HG03432 (cell line): Measurements from ENCODE around the gene VCX2.
"Not testable (repeated sequence)": the region's sequence is repeated elsewhere in the genome, so short reads cannot be mapped to it uniquely, and the experiment has no call there.

Source experiments
- ATAC-seq: cut with Tn5 transposase; IDR thresholded peaks from one replicate; pipeline ENCODE4 v1.9.1; 2021; ENCODE audit warnings: mild to moderate bottlenecking, moderate library complexity; ENCODE audit not compliant: unreplicated experiment

The VCX2 gene

GRCh38 chrX:8171169-8171568 lies at the start of gene VCX2:
TSS of gene VCX2 (minus strand) at chrX:8171267. CDS start at chrX:8170643, 624 bp downstream.
- not testable (repeated sequence) for ATAC-seq

GRCh38 chrX:8204943-8205342 lies 33.9 kb upstream of the VCX2 start:
- no peak for ATAC-seq

DNA sequence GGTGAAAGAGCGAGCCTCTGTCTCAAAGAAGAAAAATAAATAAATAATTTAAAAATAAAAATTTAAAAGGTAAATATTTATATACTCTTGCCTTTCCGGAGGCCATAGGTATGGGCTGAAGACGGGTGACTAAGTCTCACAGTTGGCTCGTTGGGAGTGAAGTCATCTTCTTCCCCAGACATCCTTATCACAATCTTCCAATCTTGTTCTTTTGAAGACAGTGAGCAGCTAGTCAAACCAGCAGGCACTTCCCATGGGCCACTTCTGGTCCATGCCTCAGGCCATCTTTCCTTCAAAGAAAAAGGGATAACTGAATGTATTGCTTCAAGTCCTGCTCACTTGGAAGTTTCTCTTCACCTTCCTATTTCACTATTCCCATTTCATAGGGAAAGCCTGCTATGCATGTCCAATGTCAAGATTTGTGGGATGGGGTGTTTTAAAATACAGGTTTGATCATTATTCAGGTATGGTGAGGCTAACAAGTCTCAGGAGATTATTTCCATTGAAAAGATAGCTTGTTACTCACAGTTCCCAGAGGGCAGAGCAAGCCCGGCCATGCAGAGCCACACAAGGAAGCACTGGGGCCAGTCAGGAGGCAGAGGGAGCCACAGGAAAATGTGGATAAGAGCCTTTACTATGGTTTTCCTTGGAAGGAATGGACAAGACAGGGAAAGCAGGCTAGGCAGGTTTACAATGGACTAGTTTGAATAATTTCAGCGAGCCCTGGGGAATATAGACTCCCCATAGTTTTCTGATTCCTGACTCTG lies 33.3 kb upstream of the VCX2 start:
- no peak for ATAC-seq

DNA sequence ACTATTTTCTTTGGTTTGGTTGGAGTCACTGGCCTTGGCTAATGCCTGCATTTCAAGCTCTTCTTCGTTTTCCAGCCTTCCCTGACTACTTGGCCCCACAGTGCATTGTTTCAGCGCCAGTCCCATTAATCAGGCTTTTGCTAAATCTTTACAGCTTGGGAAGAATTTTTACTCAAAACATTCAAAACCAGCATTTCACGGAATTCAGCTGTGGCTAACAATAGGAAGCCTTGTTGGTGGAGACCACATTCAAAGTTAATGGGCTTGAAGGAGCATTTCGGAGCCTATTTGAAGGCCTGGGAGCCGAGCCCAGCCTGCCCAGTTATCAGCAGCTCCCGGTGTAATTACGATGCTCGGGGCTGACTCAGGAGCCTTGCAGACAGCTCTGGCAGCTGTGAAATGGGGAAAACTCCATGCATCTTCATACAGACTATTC lies 30.8 kb upstream of the VCX2 start:
- ATAC-seq = no peak

DNA sequence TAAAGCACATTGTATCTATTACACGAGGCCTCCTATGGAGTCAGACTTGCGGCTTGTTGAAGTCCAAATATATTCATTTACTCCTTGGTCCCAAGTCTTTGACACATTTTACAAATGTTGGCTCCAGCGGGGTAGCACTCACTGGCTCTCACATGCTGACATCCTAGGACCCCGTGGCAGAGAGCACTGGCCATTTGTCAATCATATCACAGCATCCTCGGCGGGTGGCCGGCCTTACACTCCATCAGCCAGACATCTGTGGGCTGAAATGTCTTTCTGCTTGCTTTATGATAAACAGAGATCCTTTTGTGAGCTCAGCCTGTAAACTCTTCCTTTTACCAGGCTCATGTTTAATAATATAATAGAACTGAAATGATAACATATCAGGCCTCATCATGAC lies 25.7 kb upstream of the VCX2 start:
- no peak for ATAC-seq

DNA sequence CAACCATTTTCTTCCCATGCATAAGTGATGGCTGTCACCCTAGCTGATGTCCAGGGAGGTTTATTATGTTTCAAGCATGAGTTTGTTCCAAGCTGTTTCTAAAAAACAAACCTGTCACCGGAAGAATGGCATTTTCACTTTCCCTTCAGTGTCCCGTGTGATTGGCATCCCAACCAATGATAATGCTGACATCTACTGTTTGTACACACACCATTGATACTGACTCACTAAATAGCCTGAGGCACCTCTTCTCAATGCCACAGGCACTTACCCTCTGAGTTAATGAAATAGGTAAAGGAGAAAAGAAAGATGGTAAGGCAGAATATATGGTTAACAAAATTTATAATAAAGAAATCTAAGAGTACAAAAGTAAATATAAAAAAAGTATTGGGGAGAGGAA lies 23.1 kb upstream of the VCX2 start:
- ATAC-seq = no peak

DNA sequence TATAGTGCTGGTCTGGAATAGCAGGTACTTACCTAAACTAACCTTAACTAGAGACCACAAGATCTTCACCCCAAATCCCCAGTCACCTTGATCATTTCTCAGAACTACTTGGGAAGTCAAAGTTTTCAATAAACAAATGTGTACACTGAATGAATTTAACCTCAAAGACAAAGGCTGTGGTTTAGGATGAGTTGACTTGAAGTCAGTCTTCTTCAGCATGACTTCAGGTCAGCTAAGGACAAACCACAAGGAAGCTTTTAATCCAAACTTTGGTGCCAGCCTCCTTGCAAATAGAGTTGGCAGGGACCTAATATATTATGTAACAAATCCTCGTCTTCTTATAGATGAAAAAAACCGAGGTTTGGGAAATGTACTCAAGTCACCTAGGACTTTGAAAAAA lies 21.2 kb upstream of the VCX2 start:
- ATAC-seq = no peak

DNA sequence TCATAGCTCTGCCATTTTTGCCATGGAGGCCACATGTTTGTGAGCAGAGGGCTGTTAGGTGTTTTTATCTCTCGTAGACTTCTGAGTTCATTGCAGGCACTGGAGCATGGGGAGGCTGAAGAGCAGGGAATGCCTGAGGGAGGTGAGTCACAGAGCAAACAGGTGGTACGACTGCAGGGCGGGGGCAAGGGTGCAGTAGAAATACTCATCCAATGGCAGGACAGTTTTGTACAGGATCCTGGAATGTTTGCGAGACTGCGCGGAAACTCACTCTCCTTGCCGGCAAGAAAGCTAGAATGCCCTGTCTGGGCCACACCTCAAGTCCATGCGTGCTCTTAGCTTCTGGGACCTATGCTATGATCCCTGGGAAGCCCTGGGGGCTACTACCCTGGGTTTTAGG lies 20.0 kb upstream of the VCX2 start:
- no peak for ATAC-seq

GRCh38 chrX:8190341-8190830 lies 19.3 kb upstream of the VCX2 start:
- no peak for ATAC-seq

GRCh38 chrX:8189096-8189830 lies 18.2 kb upstream of the VCX2 start:
- no peak for ATAC-seq

- ATAC-seq = no peak
These were observed 12.3 kb upstream of the VCX2 start for GRCh38 chrX:8183346-8183745.

- no peak for ATAC-seq
These were observed 8.6 kb upstream of the VCX2 start for GRCh38 chrX:8179656-8180055.

DNA sequence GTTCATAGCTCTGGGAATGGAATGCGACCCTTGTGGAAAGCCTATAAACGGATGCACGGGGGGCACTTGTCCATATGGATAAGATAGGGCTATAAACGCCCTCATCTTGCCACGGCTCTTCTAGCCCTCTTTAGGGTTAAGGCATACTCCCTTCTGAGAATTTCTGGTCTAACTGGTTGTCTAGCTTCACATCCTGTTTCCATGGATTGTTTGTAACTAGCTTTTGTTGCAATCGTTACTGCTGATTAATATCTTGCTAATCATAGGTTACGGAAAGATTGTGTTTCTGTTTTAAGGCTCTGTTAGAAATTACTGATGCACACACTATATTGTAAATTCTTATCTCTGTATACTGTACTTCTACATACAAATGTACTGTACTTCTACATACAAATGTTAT lies 17.1 kb downstream of the VCX2 start:
- not testable (repeated sequence) for ATAC-seq

GRCh38 chrX:8147226-8147625 lies 23.8 kb downstream of the VCX2 start:
- no peak for ATAC-seq

- ATAC-seq = no peak
These were observed 26.1 kb downstream of the VCX2 start for GRCh38 chrX:8144925-8145324.

GRCh38 chrX:8141896-8142295 lies 29.2 kb downstream of the VCX2 start:
- ATAC-seq = no peak

DNA sequence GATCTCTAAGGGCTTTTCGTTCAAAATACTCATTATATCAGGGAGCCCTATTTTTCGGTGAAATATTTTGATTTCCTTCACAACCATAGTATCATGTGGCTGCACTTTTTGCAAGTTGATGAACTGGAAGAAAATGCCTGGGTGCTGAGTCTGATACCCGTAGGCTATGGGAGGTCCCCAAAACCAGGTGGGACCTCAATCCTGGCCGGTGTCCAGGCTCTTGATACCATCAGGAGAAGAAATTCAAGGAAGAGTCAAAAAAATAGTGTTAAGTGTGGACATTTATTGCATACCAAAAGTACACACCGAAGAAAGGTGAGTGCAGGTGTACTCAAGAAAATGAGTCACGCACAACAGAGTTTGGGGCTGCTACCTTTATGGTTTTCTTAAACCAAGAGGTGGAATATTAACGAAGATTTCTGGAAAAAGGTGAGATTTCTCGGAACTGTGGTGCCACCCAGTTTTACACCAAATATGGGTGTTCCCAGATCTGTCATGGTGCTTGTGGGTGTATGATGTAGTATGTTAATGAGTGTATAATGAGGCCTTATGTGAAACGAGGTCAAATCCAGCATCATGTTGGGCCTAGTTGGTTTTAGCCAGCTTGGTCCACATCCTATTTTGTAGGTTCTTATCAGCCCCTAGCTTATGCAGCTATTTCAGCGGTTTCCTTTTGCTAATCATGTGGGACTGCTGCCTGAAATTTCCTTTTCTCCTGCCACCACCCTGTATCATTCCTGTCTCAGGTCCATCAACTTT lies 29.9 kb downstream of the VCX2 start:
- ATAC-seq = no peak

DNA sequence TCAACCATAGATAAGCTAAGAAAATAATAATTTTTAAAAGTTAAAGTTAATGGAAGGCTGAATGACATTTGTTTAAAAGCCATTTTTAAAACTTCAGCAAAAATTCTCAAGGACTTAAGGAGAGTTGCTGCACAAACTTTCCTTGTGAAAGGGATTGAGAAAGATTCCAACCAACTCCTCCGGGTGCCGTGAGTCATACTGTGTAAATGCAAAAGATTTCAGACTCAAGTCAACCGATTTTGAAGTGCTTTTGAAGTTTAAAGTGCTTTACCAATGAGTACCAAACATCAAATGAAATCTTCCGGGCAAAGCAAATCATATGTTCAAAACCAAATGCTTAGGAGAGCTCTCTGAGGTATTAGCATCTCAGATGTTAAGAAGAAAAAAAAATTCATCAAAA lies 31.4 kb downstream of the VCX2 start:
- ATAC-seq = no peak

DNA sequence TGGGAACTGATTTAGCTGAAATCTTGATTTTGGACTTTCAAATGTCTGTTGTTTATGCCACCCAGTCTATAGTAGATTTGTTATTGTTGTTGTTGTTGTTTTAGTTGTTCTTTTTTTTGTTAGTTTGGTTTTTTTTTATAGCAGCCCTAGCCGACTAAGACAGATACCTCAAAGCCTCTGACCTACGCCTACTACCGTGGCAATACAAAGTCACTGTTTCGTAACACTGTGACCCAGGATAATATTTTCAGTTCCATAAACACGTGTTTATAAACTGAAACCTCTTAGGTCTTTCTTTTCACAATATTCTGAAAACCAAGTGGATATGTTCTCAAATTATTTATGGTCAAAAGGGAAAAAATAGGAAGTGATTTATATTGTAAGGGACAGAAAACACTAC lies 32.8 kb downstream of the VCX2 start:
- no peak for ATAC-seq

- no peak for ATAC-seq
These were observed 44.4 kb downstream of the VCX2 start for GRCh38 chrX:8126648-8127047.

DNA sequence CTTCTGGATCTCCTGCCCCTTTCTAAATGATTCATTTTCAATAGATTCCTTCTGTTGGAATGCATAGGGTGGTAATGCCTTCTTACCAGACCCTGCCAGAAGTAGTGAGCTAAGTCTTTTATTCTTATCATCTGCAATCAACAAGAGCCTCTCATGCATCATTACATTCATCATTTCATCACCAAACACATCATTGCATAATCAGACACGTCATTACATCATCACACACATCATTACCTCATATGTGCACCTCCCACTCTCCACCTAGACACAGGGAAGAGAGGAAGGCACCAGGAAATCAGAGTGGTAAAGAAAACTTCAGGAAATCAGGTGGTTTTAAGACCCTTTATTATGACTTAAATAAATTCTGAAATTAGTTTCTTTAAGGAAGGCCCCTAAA lies 45.0 kb downstream of the VCX2 start:
- no peak for ATAC-seq

GRCh38 chrX:8125566-8125965 lies 45.5 kb downstream of the VCX2 start:
- no peak for ATAC-seq
